Thoracic aorta (tissue), 2 donors: ENCODE measurements around the gene ENPP3. TPM values are rescaled to one million over a fixed set of nuclear protein-coding genes. Genes with fewer than 3 reads are reported as not detected.

Experiments used
- ATAC-seq: fragments of 150-250 bp; one replicate; pipeline ENCODE4 v1.8.0; 2017; ENCODE audit warnings: low read depth; ENCODE audit not compliant: insufficient number of reproducible peaks, low FRiP score
- DNase-seq: peaks from one replicate; pipeline ENCODE4 v3.0.0-alpha.2; 2020; ENCODE audit warnings: low spot score
- H3K27ac ChIP-seq, 2 donors: fragments of 200-600 bp; sonication (generic); 1 replicate in 1 of 2; 2 replicates in 1 of 2; pipeline ENCODE4 v1.5.1; 2016; ENCODE audit warnings: mild to moderate bottlenecking in 2 of 2, moderate library complexity in 2 of 2
- H3K27me3 ChIP-seq: fragments of 200-600 bp; sonication (generic); replicated peaks from 2 replicates; pipeline ENCODE4 v1.6.0; 2016; ENCODE audit warnings: mild to moderate bottlenecking; ENCODE audit not compliant: insufficient read depth
- H3K36me3 ChIP-seq: fragments of 200-600 bp; sonication (generic); one replicate; pipeline ENCODE4 v1.5.1; 2016
- H3K4me1 ChIP-seq, 2 donors: fragments of 200-600 bp; sonication (generic); 1 replicate in 1 of 2; 2 replicates in 1 of 2; pipeline versions ENCODE4 v1.5.1 to v1.6.0; 2016; ENCODE audit warnings: low read depth in 2 of 2, mild to moderate bottlenecking in 1 of 2; ENCODE audit not compliant: control insufficient read depth in 1 of 2
- H3K4me3 ChIP-seq: fragments of 200-600 bp; sonication (generic); 2 replicates; pipeline ENCODE4 v1.5.1; 2016; ENCODE audit warnings: mild to moderate bottlenecking
- H3K9me3 ChIP-seq: fragments of 200-600 bp; sonication (generic); 2 replicates; pipeline ENCODE4 v1.5.1; 2016
- CTCF ChIP-seq: fragments of 200-600 bp; sonication (generic); IDR thresholded peaks from one replicate; pipeline ENCODE4 v1.5.1; 2019; ENCODE audit warnings: antibody characterized with exemption
- total RNA-seq, 2 donors: library from RNA; depleted of rRNA; stranded (reverse); fragments of >200 nt; gene quantifications; one replicate each; pipeline versions ENCODE4 v1.1.0 to v1.2.3, GENCODE V29; 2016

The ENPP3 gene
- total RNA-seq, 2 donors from 2014 or later: 0.49 to 0.54 TPM

GRCh38 chr6:131660195-131660594, 23.1 kb downstream of the ENPP3 start:
- Histone ChIP-seq H3K4me3 (no peak overlapping the region), H3K27me3 (no peaks in the 10 kb centered on the region), H3K27ac (no peak overlapping the region), H3K9me3 (no peaks in the 10 kb centered on the region), H3K4me1 (no peaks in the 10 kb centered on the region), H3K36me3 (no peaks in the 10 kb centered on the region)
- no peak for ATAC-seq
- no peak for DNase-seq
- TF ChIP-seq CTCF: no peak

GRCh38 chr6:131663578-131664165, 26.6 kb downstream of the ENPP3 start:
- no peaks in the 10 kb centered on the region for H3K9me3 ChIP-seq
- no peak for TF ChIP-seq CTCF
- H3K27me3 ChIP-seq: no peaks in the 10 kb centered on the region
- H3K36me3 ChIP-seq: no peaks in the 10 kb centered on the region
- H3K27ac ChIP-seq: no peak overlapping the region
- DNase-seq (no peak), ATAC-seq (no peak)
- H3K4me3 ChIP-seq: no peak overlapping the region
- no peaks in the 10 kb centered on the region for H3K4me1 ChIP-seq

GRCh38 chr6:131669891-131670290, 32.8 kb downstream of the ENPP3 start:
- no peaks in the 10 kb centered on the region for H3K9me3 ChIP-seq
- H3K36me3 ChIP-seq: no peaks in the 10 kb centered on the region
- no peaks in the 10 kb centered on the region for H3K4me1 ChIP-seq
- DNase-seq (no peak), ATAC-seq (no peak)
- H3K4me3 ChIP-seq: no peak overlapping the region
- H3K27ac ChIP-seq: no peak overlapping the region
- TF ChIP-seq CTCF: no peak
- no peaks in the 10 kb centered on the region for H3K27me3 ChIP-seq

- H3K9me3 ChIP-seq: no peaks in the 10 kb centered on the region
- DNase-seq: no peak
- no peak overlapping the region for H3K4me3 ChIP-seq
- no peaks in the 10 kb centered on the region for H3K4me1 ChIP-seq
- no peak overlapping the region for H3K27ac ChIP-seq
- H3K27me3 ChIP-seq: no peaks in the 10 kb centered on the region
- H3K36me3 ChIP-seq: no peaks in the 10 kb centered on the region
- TF ChIP-seq CTCF: no peak
- no peak for ATAC-seq
These were observed 36.1 kb downstream of the ENPP3 start for GRCh38 chr6:131673184-131673583.

- DNase-seq: no peak
- no peak overlapping the region for H3K27ac ChIP-seq
- no peaks in the 10 kb centered on the region for H3K27me3 ChIP-seq
- no peak for ATAC-seq
- H3K9me3 ChIP-seq: no peaks in the 10 kb centered on the region
- H3K4me1 ChIP-seq: no peaks in the 10 kb centered on the region
- TF ChIP-seq CTCF: no peak
- H3K4me3 ChIP-seq: no peak overlapping the region
- no peaks in the 10 kb centered on the region for H3K36me3 ChIP-seq
These were observed 41.3 kb downstream of the ENPP3 start for GRCh38 chr6:131678442-131678841.
